Activated effector memory CD4-positive, alpha-beta T cell treated with Interleukin-2 at 50 U/mL for 16 hours (primary cell): ENCODE data around the gene LMNB1.
"Not testable (repeated sequence)": the region's sequence is repeated elsewhere in the genome, so short reads cannot be mapped to it uniquely, and the experiment has no call there.

Experiments
- DNase-seq: peaks from one replicate; pipeline ENCODE4 v3.0.0-alpha.2; 2020

Gene LMNB1

GRCh38 chr5:126780165-126780827 is 3.4 kb downstream of the LMNB1 start:
- DNase-seq: no peak

DNA sequence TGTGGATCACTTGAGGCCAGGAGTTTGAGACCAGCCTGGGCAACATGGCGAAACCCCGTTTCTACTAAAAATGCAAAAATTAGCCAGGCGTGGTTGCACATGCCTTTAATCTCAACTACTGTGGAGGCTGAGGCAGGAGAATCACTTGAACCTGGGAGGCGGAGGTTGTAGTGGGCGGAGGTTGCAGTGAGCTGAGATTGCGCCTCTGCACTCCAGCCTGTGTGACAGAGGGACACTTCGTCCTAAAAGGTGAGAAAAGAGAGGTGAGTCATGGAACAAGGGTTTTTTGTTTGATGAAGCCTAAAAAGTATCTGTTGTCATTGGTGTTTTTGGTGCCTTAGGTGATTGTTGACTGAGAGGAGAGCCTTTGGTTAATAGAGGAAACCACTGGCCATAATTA is 11.5 kb downstream of the LMNB1 start:
- not testable (repeated sequence) for DNase-seq

- DNase-seq: no peak
These were observed 16.2 kb downstream of the LMNB1 start for GRCh38 chr5:126793097-126793496.

- DNase-seq: not testable (repeated sequence)
These were observed 16.7 kb downstream of the LMNB1 start for GRCh38 chr5:126793648-126794047.

- no peak for DNase-seq
These were observed 17.4 kb downstream of the LMNB1 start for GRCh38 chr5:126794157-126794828.

DNA sequence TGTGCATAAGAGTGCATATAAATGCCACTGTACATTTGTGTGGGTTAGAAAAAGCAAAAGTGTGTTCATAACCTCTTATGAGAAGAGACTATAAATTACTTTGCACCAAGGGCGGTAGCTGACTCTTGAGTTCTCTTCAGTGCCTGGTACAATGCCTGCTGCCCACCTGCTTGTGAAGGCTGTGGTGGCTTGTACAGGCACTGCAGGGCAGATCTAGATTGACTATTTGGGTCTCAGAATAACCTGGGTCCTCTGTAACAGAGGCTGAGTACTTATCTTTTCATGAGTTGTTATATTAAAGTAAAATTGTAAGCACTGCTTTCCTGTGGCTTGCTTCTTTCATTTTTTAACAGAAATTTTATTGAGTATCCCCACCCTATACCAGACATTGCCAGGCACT is 22.8 kb downstream of the LMNB1 start:
- no peak for DNase-seq

DNA sequence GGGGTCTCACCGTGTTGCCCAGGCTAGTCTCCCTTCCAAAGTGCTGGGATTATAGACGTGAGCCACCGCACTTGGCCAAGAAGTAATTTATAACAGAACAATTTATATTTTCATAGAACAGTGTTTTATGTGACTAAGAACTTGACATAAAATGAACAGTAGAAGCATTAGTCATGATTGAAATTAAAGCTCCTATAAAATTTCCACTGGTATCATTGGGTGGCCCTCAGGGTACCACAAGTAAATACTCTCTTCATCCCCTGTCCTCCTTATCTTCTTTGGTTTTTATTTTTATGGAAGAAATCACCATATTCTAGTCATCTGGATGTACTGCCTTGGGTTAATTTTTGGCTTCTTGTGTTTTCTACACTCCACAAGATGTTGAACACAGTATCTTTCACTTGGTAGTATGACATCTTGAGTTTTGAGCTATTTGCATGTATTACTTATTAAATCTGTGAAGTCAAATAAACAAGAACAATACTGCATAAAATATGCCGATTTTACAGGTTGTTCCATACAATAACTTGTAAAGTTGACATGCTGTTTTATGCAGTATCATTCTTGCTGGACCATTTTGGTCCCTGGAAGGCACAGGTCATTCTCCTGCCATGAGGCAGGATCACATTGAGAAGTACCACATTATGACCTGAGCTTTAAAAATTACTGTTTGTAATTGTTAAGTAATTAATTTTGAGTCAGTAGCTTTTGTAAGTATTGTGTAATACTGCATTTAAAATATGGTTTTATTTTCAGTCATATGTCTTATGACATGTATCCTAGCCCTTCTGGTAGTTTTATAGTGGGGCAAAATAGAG is 24.4 kb downstream of the LMNB1 start:
- DNase-seq: no peak

DNA sequence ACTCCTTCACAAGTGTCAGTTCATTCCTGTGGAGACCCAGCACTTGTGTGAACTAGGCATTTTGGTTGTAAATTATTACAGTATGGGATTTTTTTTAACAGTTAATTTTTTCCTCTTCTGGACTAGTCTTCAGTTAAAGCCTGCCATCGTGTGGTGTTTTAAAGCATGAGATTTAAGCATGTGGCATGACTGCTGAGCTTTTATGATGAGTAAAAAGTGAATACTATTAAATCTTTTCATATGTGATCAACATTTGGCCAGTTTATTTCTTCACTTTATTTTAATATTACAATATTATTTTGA is 25.0 kb downstream of the LMNB1 start:
- DNase-seq: no peak

DNA sequence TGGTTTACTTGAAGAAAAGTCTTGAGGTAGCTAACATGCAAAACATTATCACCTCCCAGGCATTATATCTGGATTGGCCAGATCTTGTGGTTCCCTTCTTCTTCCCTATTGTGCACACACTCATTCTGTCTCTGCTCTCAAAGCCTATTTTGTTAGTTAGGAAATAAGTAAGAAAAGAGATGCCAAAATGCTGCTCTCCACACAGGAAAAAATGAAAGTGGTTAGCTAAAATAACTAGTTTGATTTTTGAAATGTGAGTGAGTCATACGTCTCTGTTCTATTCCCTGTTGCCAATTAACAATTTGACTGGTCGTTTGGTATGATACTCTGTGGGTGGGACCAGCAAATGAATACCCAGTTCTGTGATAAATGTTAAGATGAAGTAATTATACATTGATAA is 28.1 kb downstream of the LMNB1 start:
- no peak for DNase-seq

- DNase-seq: no peak
These were observed 31.6 kb downstream of the LMNB1 start for GRCh38 chr5:126808521-126808988.

GRCh38 chr5:126809916-126810315 is 33.0 kb downstream of the LMNB1 start:
- DNase-seq: no peak

DNA sequence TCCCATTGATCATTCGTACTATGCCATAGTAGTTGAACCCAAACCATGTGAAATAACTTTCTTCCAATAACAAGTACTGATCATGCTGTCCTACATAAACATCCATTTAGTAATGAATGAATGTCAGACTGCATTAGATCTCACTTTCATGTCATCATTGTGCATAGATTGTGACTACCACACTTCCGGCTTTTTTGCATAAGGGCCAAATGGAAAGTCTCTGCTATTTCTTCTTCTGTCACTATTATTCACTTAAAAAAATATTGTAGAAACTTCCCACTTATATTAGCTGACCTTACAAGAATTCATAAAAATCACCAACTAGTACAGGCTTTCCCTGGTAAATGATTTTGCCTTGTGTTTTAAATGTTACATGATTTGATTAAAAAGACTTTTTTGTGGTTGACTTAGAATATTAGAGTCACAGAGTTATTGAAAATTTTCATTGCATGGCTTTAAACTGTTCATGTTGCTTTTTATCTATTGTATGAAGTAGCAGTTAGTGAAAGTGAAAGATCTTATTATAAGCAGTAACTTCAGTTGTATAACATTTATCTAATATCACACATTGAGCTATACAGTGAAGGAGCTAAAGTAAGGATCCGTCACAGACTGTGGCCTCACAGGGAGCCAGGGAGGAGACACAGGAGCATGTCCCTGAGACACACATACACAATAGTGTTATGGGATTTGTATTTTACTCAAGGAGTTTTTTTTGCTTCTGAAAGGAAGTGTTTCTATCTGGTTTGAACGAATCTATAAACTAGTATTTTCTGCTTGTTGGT is 33.9 kb downstream of the LMNB1 start:
- DNase-seq: no peak

GRCh38 chr5:126811515-126812198 is 34.7 kb downstream of the LMNB1 start:
- no peak for DNase-seq

- DNase-seq: no peak
These were observed 35.2 kb downstream of the LMNB1 start for GRCh38 chr5:126812199-126812570.

DNA sequence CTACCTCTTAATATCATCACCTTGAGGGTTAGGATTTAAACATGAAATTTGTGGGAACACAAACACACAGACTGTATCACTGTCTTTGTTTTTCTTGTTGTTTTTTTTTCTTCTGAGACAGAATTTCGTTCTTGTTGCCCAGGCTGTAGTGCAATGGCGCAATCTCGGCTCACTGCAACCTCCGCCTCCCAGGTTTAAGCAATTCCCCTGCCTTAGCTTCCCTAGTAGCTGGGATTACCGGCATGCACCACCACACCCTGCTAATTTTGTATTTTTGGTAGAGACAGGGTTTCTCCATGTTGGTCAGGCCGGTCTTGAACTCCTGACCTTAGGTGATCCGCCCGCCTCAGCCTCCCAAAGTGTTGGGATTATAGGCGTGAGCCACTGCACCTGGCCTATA is 36.9 kb downstream of the LMNB1 start:
- DNase-seq: not testable (repeated sequence)

DNA sequence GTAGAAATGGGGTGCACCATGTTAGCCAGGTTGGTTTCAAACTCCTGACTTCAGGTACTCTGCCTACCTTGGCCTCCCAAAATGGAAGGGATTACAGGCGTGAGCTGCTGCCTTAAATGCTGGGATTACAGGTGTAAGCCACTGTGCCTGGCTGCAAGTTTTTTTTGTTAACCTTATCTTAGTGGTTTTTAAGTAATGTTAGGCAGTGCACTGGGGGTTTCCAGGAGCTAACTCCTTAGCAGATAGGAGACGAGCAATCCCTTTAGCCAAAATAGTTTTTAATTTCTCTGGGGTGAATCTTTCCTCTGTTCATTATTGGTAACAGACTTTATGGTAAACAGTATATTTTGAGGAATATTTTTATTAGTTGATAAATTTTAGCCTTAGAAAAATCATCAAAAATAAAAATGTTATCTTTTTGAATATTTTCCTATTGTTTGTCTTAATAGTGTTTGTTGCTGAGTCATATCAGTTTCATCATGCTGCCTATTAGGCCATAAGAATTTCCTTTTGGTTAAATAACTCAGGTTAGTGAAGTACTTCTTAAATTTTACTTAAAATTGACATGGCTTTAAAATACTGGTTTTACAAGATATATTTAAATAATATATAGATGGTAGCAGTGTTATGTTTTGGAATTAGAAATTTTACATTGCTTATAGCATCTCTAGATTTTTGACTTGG is 37.9 kb downstream of the LMNB1 start:
- no peak for DNase-seq

DNA sequence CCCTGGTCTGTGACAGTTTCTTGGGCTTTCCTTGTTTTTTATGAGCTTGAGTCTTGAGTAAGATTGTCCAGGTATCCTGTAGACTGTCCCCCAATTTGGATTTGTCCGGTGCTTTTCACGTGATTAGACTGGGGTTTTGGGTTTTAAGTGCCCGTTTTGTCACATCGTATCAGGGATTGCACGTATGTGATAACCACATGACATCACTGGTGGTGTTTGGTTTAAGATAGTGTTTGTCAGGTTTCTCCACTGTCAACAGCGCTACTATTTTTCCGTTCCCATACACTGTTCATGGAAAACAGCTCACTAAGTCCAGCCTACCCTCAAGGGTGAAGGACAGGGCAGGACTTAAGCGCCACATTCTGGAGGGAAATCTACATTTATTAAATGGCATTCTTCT is 39.7 kb downstream of the LMNB1 start:
- DNase-seq: no peak

DNA sequence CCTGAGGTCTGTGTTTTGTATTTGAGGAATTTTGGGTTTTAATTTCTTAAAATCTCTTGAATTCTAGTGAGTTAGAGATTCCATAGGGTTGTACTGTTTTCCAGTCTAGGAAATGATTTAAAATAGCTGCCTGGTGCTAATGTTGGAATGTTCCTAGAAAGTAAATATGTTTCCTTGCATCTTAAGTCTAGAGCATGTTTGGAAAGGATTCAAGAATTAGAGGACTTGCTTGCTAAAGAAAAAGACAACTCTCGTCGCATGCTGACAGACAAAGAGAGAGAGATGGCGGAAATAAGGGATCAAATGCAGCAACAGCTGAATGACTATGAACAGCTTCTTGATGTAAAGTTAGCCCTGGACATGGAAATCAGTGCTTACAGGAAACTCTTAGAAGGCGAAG is 41.8 kb downstream of the LMNB1 start:
- DNase-seq: no peak

DNA sequence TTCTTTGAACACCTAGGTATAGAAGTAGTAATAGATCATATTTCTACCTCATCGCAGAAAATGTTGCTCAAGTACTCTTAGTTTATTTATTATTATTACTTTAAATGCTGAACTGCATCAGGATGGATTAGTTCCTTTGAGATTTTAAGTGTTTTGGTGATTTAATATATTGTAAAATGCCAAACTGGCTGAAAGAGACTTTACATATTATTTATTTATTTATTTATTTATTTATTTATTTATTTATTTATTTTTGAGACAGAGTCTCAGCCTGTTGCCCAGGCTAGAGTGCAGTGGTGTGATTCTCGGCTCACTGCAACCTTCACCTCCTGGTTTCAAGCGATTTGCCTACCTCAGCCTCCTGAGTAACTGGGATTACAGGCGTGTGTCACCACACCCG is 42.3 kb downstream of the LMNB1 start:
- DNase-seq: no peak

- DNase-seq: no peak
These were observed 49.8 kb downstream of the LMNB1 start for GRCh38 chr5:126826619-126827215.

DNA sequence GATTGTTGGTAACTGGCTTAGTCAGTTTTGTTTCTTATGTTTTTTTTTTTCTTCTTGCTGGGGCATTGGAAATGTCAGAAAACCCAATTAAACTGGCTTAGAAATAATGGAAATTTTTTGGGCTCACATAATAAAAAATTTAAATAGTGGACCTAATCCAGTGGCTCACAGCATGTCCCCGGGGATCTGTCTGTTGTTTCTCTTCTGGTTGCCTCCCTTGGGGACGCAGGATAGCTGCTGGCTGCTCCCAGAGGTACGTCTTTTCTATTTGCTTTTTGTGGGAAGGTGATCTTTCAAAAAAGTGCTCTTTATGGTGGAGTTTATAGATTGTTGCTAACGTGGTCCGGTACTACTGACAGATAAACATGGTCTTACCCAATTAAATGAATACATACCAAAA is 52.2 kb downstream of the LMNB1 start:
- DNase-seq: no peak

GRCh38 chr5:126830061-126830460 is 53.1 kb downstream of the LMNB1 start:
- DNase-seq: no peak
